SKM-1 treated with dmso at 0.1 percent for 144 hours (cell line): ENCODE measurements around the gene DEF6.
A peak's percentile ranks its signal among the peaks of the same experiment; 100 is the strongest.

Source experiments
- DNase-seq: peaks from one replicate; lab custom pipeline; 2025; ENCODE audit not compliant: unreplicated experiment; lab: John Stamatoyannopoulos, UW

Gene DEF6

GRCh38 chr6:35343092-35343834 is 45.6 kb downstream of the DEF6 start:
- DNase-seq, result peak; percentile 34

- DNase-seq, result no peak
Observed at GRCh38 chr6:35343835-35344550, 46.4 kb downstream of the DEF6 start.

- DNase-seq, result no peak
Observed at GRCh38 chr6:35351422-35351821, 53.8 kb downstream of the DEF6 start.

GRCh38 chr6:35352735-35353134 is 55.1 kb downstream of the DEF6 start:
- no peak for DNase-seq

- no peak for DNase-seq
Observed at GRCh38 chr6:35354361-35355135, 56.9 kb downstream of the DEF6 start.

GRCh38 chr6:35356391-35356790 is 58.8 kb downstream of the DEF6 start:
- DNase-seq, result no peak

- DNase-seq, result no peak
Observed at GRCh38 chr6:35357677-35358076, 60.1 kb downstream of the DEF6 start.

GRCh38 chr6:35358086-35358485 is 60.5 kb downstream of the DEF6 start:
- DNase-seq, result no peak

- no peak for DNase-seq
Observed at GRCh38 chr6:35359346-35359743, 61.7 kb downstream of the DEF6 start.

- no peak for DNase-seq
Observed at GRCh38 chr6:35359744-35360348, 62.2 kb downstream of the DEF6 start.

GRCh38 chr6:35360349-35361138 is 62.9 kb downstream of the DEF6 start:
- DNase-seq, result no peak

- DNase-seq, result no peak
Observed at GRCh38 chr6:35362200-35362599, 64.6 kb downstream of the DEF6 start.

- no peak for DNase-seq
Observed at GRCh38 chr6:35363293-35363750, 65.7 kb downstream of the DEF6 start.

- no peak for DNase-seq
Observed at GRCh38 chr6:35365594-35366203, 68.1 kb downstream of the DEF6 start.

GRCh38 chr6:35366204-35366596 is 68.6 kb downstream of the DEF6 start:
- no peak for DNase-seq

- DNase-seq, result no peak
Observed at GRCh38 chr6:35367646-35368037, 70.0 kb downstream of the DEF6 start.

GRCh38 chr6:35368038-35368887 is 70.6 kb downstream of the DEF6 start:
- DNase-seq, result no peak

GRCh38 chr6:35370124-35370741 is 72.6 kb downstream of the DEF6 start:
- DNase-seq, result peak; percentile 99
